Kidney epithelial cell (primary cell): Measurements from ENCODE around the gene TAGLN. TPM values are rescaled to one million over a fixed set of nuclear protein-coding genes. Genes with fewer than 3 reads are reported as not detected.

ENCODE experiments used
- DNase-seq: peaks from one replicate; pipeline ENCODE4 v3.0.0-alpha.2; 2010; ENCODE audit warnings: low read depth
- H3K27me3 ChIP-seq: 2 replicates; pipeline ENCODE4 v1.6.0; 2011; ENCODE audit warnings: low read length; ENCODE audit not compliant: control insufficient read depth, insufficient read depth
- H3K36me3 ChIP-seq: 2 replicates; pipeline ENCODE4 v1.5.1; 2011; ENCODE audit warnings: low read length; ENCODE audit not compliant: control insufficient read depth, insufficient read depth
- H3K4me3 ChIP-seq: 2 replicates; pipeline ENCODE4 v1.5.1; 2011; ENCODE audit warnings: low read depth, mild to moderate bottlenecking, control low read depth, low read length
- CTCF ChIP-seq: IDR thresholded peaks from 2 replicates; pipeline ENCODE4 v1.5.1; 2011; ENCODE audit warnings: mild to moderate bottlenecking, moderate library complexity, low read length, control low read depth, inconsistent platforms; ENCODE audit not compliant: insufficient read depth, poor library complexity, severe bottlenecking
- total RNA-seq: library from RNA; depleted of rRNA; stranded (reverse); fragments of >200 nt; gene quantifications from 2 replicates; pipeline ENCODE4 v1.2.3, GENCODE V29; 2015

Gene TAGLN
- total RNA-seq, 1 donor from 2014 or later = 1,816 TPM

DNA sequence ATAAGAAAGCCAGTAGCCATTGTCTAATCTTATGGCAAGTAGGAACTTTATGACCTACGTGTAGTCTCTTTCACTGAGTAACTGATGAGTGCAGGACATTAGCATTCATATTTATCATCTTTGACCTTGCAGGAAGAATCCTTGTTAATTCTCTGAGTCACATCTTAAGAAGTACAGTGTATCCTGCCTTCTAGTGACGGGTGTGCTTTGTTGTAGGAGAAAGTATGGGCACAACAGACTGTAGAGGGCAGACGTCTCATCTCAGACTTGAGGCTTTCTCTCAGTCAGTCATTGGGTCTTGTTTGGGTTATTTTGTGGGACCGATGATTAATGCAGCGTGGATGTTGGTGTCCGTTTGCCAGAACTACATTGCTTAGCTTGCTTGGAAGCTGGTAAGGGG lies 40.1 kb downstream of the TAGLN start:
- H3K36me3 ChIP-seq = no peaks in the 10 kb centered on the region
- DNase-seq = no peak
- H3K4me3 ChIP-seq = no peak overlapping the region
- TF ChIP-seq CTCF = peak; percentile 36
- H3K27me3 ChIP-seq = no peaks in the 10 kb centered on the region

GRCh38 chr11:117248341-117248740 lies 49.2 kb downstream of the TAGLN start:
- Histone ChIP-seq H3K36me3 (no peaks in the 10 kb centered on the region), H3K4me3 (no peak overlapping the region), H3K27me3 (no peaks in the 10 kb centered on the region)
- TF ChIP-seq CTCF = no peak
- DNase-seq = no peak

GRCh38 chr11:117249571-117249970 lies 50.4 kb downstream of the TAGLN start:
- Histone ChIP-seq H3K27me3 (no peaks in the 10 kb centered on the region), H3K36me3 (no peaks in the 10 kb centered on the region), H3K4me3 (no peak overlapping the region)
- no peak for DNase-seq
- no peak for TF ChIP-seq CTCF

GRCh38 chr11:117251506-117251905 lies 52.3 kb downstream of the TAGLN start:
- no peaks in the 10 kb centered on the region for H3K27me3 ChIP-seq
- TF ChIP-seq CTCF = no peak

DNA sequence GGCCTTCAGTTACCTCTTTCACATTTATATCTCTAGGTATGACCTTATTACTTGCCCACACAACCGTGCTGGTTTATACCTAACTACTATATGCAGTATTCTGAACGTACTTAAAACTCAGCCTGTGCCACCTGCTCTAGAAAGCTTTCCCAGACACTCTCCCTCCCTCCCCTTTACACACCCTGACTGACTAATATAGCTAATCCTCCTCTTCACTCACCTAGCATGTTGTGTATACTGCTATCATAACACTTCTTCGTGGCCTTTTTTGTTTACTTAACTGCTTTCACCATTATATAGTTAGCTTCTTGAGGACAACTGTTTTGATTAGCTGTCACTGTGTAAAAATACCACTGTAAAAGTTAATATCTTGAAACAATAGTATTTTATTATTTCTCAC lies 56.8 kb downstream of the TAGLN start:
- Histone ChIP-seq H3K27me3 (no peaks in the 10 kb centered on the region), H3K36me3 (no peaks in the 10 kb centered on the region), H3K4me3 (no peak overlapping the region)
- TF ChIP-seq CTCF = no peak
- no peak for DNase-seq

More at GRCh38 chr11:117251506-117251905, 52.3 kb downstream of the TAGLN start:
- Histone ChIP-seq H3K4me3 (no peak overlapping the region), H3K36me3 (no peaks in the 10 kb centered on the region)
- no peak for DNase-seq

DNA sequence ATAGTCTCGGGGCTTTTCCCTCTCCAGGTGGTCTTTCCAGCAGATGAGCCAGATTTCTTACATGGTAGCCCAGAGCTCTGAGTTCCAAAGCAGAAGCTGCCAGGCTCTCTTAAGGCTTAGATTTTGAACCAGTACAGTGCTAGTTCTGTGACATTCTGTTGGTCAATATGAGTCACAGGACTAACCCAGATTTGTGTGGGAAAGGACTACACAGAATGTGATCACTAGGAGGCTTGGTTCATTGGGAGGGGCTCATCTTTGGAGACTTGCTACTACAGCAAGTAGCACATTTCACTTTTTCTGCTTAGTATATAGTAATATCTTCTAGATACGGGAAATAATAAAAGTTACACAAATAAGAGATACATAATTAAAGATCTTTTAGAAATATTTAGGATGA lies 57.4 kb downstream of the TAGLN start:
- H3K4me3 ChIP-seq = no peak overlapping the region
- TF ChIP-seq CTCF = no peak
- DNase-seq = no peak
- H3K27me3 ChIP-seq = no peaks in the 10 kb centered on the region
- no peaks in the 10 kb centered on the region for H3K36me3 ChIP-seq

Other genes starting within 250 kb of the TAGLN start
- 12.9 and 16.5 TPM in 2 replicates for gene SIK3, start 100.9 kb upstream of the TAGLN start, total RNA-seq
- 104 and 116 TPM in 2 replicates for gene PAFAH1B2, start 55.1 kb upstream of the TAGLN start, total RNA-seq
- 12.9 and 14.6 TPM in 2 replicates for gene SIDT2, start 20.6 kb upstream of the TAGLN start, total RNA-seq
- 38.3 and 51.8 TPM in 2 replicates for gene PCSK7, start 32.7 kb downstream of the TAGLN start, total RNA-seq
- 11.7 and 14.0 TPM in 2 replicates for gene RNF214, start 33.3 kb downstream of the TAGLN start, total RNA-seq
- 4.9 and 5.9 TPM in 2 replicates for gene BACE1-AS, start 92.0 kb downstream of the TAGLN start, total RNA-seq
- gene BACE1, start 116.9 kb downstream of the TAGLN start, total RNA-seq = 13.6 and 17.2 TPM in 2 replicates
- 27.5 and 28.8 TPM in 2 replicates for gene CEP164, start 128.5 kb downstream of the TAGLN start, total RNA-seq